H1 (cell line): ENCODE measurements around the gene P3R3URF.

Source experiments
- POLR2A ChIP-seq, 2 experiments: IDR thresholded peaks; 1 replicate in 1 of 2; 2 replicates in 1 of 2; pipeline ENCODE4 v1.6.1; 2011; ENCODE audit warnings: low read depth in 2 of 2, low read length in 2 of 2, mild to moderate bottlenecking in 2 of 2; ENCODE audit errors: control extremely low read depth in 1 of 2
- SIX5 ChIP-seq: IDR thresholded peaks from 2 replicates; pipeline ENCODE4 v1.6.1; 2011; ENCODE audit warnings: mild to moderate bottlenecking, low read depth, low read length
- SRF ChIP-seq: IDR thresholded peaks from 2 replicates; pipeline ENCODE4 v1.6.1; 2011; ENCODE audit warnings: mild to moderate bottlenecking, low read depth, low read length, moderate library complexity
- TF ChIP-seq, protein P1 (sequence below), 3 experiments: IDR thresholded peaks; 1 replicate in 2 of 3; 2 replicates in 1 of 3; pipeline versions ENCODE4 v1.5.1 to v1.6.1; 2011; ENCODE audit warnings: low read length in 3 of 3, mild to moderate bottlenecking in 3 of 3, inconsistent platforms in 2 of 3, low read depth in 1 of 3, moderate library complexity in 1 of 3; ENCODE audit not compliant: insufficient read depth in 1 of 3; ENCODE audit errors: control extremely low read depth in 1 of 3

DNA sequence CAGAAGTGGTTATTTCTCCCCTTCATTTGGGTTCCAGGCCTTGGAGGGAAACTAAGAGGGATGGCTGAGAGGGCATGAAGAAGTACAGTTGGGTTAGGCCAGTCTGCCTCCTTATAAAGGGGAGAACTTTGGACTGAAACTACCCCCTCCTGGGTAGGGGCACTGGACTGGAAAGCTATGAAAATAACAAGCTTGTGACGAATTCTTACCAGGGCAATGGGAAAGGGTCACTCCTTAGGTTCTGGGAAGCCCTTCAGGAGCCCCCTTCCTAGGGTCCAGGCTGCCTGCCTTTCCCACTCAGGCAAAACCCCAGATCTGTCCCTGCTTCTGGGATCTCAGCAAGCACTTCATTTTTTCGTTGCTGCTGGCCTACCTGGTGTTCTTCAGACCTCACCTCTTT is 9.8 kb upstream of the P3R3URF start:
- TF ChIP-seq SRF (no peak), SIX5 (no peak), POLR2A (IDR thresholded peaks at IDR 0.05; ENCODE audit: control extremely low read depth in 1 of 2, low read depth in 2 of 2, low read length in 2 of 2) (no peak)
- TF ChIP-seq, protein P1, sequence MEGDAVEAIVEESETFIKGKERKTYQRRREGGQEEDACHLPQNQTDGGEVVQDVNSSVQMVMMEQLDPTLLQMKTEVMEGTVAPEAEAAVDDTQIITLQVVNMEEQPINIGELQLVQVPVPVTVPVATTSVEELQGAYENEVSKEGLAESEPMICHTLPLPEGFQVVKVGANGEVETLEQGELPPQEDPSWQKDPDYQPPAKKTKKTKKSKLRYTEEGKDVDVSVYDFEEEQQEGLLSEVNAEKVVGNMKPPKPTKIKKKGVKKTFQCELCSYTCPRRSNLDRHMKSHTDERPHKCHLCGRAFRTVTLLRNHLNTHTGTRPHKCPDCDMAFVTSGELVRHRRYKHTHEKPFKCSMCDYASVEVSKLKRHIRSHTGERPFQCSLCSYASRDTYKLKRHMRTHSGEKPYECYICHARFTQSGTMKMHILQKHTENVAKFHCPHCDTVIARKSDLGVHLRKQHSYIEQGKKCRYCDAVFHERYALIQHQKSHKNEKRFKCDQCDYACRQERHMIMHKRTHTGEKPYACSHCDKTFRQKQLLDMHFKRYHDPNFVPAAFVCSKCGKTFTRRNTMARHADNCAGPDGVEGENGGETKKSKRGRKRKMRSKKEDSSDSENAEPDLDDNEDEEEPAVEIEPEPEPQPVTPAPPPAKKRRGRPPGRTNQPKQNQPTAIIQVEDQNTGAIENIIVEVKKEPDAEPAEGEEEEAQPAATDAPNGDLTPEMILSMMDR (IDR thresholded peaks at IDR 0.05; ENCODE audit: control extremely low read depth in 1 of 3, insufficient read depth in 1 of 3, low read depth in 1 of 3, low read length in 3 of 3): no peak
